ENCODE measurements around the gene HIPK1. TPM values are rescaled to one million over a fixed set of nuclear protein-coding genes. Genes with fewer than 3 reads are reported as not detected.

Gene HIPK1
- total RNA-seq, 4 donors from 2014 or later: 54.4 to 67.6 (median 60.0) TPM

DNA sequence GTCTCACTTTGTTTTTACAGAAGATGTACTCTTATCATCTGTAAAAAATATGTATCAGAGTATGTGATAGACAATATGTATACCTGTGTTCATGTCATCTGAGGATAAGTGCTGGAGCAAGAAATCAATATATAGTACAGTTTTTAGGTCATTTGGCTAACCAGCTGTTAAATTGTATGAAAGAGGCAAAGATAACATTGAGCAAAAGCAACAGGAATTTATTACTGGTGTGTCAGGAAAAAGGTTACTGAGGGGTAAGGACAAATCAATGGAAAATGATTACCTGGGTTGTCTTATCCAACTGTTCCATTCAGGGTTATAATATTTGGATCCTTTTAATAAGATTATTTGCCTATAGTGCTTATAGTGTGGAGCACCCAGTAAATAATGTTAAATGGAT lies 4.9 kb downstream of the HIPK1 start:
- intact Hi-C loops (cut with DNase I; ENCODE audit: low total_unique reads) (no loop called here), in situ Hi-C loops (cut with MboI; ENCODE audit: low sequenced_read_pairs in 4 of 4) (loop anchor here in 1 of 4 donors (10.0 kb wide), 1 partner anchor 119 kb away; the partner anchor contains the start of gene RSBN1)
- Histone ChIP-seq H3K4me3 (no peak overlapping the region), H3K4me1 (peaks cover 70 to 71% of the 10 kb centered on the region in 2 donors), H3K36me3 (no peaks in the 10 kb centered on the region), H3K27me3 (no peaks in the 10 kb centered on the region), H3K9me3 (no peaks in the 10 kb centered on the region), H3K27ac (no peak overlapping the region)
- no peak for ATAC-seq
- TF ChIP-seq POLR2A (IDR thresholded peaks at IDR 0.05): no peak
- TF ChIP-seq, protein P1, sequence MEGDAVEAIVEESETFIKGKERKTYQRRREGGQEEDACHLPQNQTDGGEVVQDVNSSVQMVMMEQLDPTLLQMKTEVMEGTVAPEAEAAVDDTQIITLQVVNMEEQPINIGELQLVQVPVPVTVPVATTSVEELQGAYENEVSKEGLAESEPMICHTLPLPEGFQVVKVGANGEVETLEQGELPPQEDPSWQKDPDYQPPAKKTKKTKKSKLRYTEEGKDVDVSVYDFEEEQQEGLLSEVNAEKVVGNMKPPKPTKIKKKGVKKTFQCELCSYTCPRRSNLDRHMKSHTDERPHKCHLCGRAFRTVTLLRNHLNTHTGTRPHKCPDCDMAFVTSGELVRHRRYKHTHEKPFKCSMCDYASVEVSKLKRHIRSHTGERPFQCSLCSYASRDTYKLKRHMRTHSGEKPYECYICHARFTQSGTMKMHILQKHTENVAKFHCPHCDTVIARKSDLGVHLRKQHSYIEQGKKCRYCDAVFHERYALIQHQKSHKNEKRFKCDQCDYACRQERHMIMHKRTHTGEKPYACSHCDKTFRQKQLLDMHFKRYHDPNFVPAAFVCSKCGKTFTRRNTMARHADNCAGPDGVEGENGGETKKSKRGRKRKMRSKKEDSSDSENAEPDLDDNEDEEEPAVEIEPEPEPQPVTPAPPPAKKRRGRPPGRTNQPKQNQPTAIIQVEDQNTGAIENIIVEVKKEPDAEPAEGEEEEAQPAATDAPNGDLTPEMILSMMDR (IDR thresholded peaks at IDR 0.05 in 4 of 5, conservative IDR thresholded peaks at IDR 0.05 in 1 of 5): no peak
- no peak for DNase-seq

GRCh38 chr1:113934511-113935055 lies 5.5 kb downstream of the HIPK1 start:
- Histone ChIP-seq H3K27me3 (no peaks in the 10 kb centered on the region), H3K9me3 (no peaks in the 10 kb centered on the region), H3K4me3 (no peak overlapping the region), H3K27ac (no peak overlapping the region), H3K4me1 (peaks cover 76% of the 10 kb centered on the region in 2 donors), H3K36me3 (no peaks in the 10 kb centered on the region)
- ATAC-seq (no peak), DNase-seq (no peak)
- in situ Hi-C loops (cut with MboI; ENCODE audit: low sequenced_read_pairs in 4 of 4) (loop anchor here in 1 of 4 donors (10.0 kb wide), 1 partner anchor 120 kb away; the partner anchor contains the start of gene RSBN1), intact Hi-C loops (cut with DNase I; ENCODE audit: low total_unique reads) (no loop called here)
- no peak for TF ChIP-seq POLR2A (IDR thresholded peaks at IDR 0.05)
- TF ChIP-seq, protein P1 (IDR thresholded peaks at IDR 0.05 in 4 of 5, conservative IDR thresholded peaks at IDR 0.05 in 1 of 5): no peak

- Histone ChIP-seq H3K4me1 (peaks cover 82% of the 10 kb centered on the region in 2 donors), H3K27me3 (no peaks in the 10 kb centered on the region), H3K27ac (no peak overlapping the region), H3K9me3 (no peaks in the 10 kb centered on the region), H3K4me3 (no peak overlapping the region), H3K36me3 (no peaks in the 10 kb centered on the region)
- DNase-seq (no peak), ATAC-seq (no peak)
- TF ChIP-seq POLR2A (IDR thresholded peaks at IDR 0.05): no peak
- TF ChIP-seq, protein P1 (IDR thresholded peaks at IDR 0.05 in 4 of 5, conservative IDR thresholded peaks at IDR 0.05 in 1 of 5): no peak
- intact Hi-C loops (cut with DNase I; ENCODE audit: low total_unique reads): no loop called here
- in situ Hi-C loops (cut with MboI; ENCODE audit: low sequenced_read_pairs in 4 of 4): loop anchor here in 1 of 4 donors (10.0 kb wide), 1 partner anchor 120 kb away; the partner anchor contains the start of gene RSBN1
Observed at GRCh38 chr1:113935176-113935575, 6.1 kb downstream of the HIPK1 start.

DNA sequence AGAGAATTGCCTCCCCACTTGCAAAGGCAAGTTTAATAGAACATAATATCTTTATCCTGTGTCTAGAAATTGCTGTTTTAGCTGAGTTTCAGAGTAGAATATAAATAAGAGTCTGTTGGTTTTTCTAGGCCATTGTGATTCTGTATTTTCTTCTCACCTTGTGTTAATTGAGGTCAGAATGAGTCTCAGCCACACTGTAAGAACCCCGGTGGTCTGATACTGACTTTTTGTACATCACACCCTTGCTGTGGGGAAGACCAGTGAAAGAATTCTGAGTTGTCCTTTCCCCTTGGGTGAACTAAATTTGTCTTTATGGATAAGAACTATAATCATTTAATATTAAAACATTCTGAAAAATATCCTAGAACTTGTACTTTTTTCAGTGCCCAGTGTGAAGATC lies 6.8 kb downstream of the HIPK1 start:
- intact Hi-C loops (cut with DNase I; ENCODE audit: low total_unique reads) (no loop called here), in situ Hi-C loops (cut with MboI; ENCODE audit: low sequenced_read_pairs in 4 of 4) (loop anchor here in 1 of 4 donors (10.0 kb wide), 1 partner anchor 121 kb away; the partner anchor contains the start of gene RSBN1)
- Histone ChIP-seq H3K9me3 (no peaks in the 10 kb centered on the region), H3K27me3 (no peaks in the 10 kb centered on the region), H3K4me3 (no peak overlapping the region), H3K4me1 (peaks cover 82 to 84% of the 10 kb centered on the region in 2 donors), H3K36me3 (peaks cover 0 to 4% of the 10 kb centered on the region in 2 donors), H3K27ac (no peak overlapping the region)
- no peak for DNase-seq
- ATAC-seq: no peak
- TF ChIP-seq, protein P1 (IDR thresholded peaks at IDR 0.05 in 4 of 5, conservative IDR thresholded peaks at IDR 0.05 in 1 of 5): no peak
- no peak for TF ChIP-seq POLR2A (IDR thresholded peaks at IDR 0.05)
